Measurements from ENCODE around the gene ADARB2.

The ADARB2 gene

DNA sequence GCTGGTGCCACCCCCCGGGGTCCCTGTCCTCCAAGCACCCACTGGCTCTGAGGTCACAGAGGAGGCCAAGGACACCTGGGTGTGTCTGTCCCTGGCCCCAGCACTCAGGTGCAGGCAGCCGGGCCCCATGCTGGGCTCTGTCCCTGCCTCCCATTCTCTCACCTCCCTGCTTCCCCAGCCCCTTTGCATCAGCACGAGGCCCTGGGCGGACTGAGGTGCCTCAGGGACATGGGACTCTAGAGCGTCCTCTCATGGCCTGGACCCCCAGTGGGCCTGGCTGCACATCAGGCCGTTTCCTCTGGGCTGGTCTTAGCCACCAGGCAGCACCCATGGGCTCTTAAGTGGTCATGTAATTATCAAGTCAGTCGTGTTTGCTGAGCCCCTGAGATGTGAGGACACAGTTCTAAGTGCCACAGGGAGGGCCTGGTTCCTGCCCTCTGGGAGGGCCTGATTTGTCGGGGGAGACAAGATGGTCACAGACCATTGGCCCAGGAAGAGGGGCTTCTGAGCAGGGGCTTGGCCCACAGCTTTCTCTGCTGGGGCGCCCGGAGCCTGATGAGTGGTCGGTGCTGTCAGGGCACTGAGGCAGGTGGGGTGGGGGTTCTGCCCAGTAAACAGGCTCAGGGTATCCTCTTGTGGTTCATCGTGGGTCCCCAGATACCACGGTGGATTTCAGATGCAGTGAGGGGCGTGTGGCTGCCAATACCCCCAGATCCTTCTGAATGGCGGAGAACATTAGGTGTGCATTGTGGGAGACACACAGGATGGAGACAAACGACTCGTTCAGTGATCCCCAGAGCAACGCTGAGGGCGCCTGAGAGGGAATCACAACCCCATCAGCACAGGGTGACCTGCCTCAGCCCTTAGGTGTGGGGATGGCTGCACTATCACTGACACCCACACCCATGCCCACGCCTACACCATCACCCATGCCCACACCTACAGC is 528.7 kb downstream of the ADARB2 start:
- TF ChIP-seq SPI1 (IDR thresholded peaks at IDR 0.05; ENCODE audit: low read depth, low read length) (no peak), TAF1 (IDR thresholded peaks at IDR 0.05; ENCODE audit: low read depth, low read length) (no peak), POU2F2 (IDR thresholded peaks at IDR 0.05; ENCODE audit: low read depth, low read length) (no peak), PAX5 (IDR thresholded peaks at IDR 0.05; ENCODE audit: insufficient read depth, low read length, severe bottlenecking) (no peak), POLR2A (IDR thresholded peaks at IDR 0.05; ENCODE audit: low read depth, low read length) (no peak), POLR2AphosphoS5 (IDR thresholded peaks at IDR 0.05; ENCODE audit: low read depth, low read length) (no peak)
- no peak for DNase-seq (ENCODE audit: insufficient read length, low spot score)
- FAIRE-seq = no peak

GRCh38 chr10:1206601-1207000 is 530.7 kb downstream of the ADARB2 start:
- FAIRE-seq = no peak
- no peak for DNase-seq (ENCODE audit: insufficient read length, low spot score)
- TF ChIP-seq POLR2A (IDR thresholded peaks at IDR 0.05; ENCODE audit: low read depth, low read length) = no peak
- TF ChIP-seq TAF1 (IDR thresholded peaks at IDR 0.05; ENCODE audit: low read depth, low read length) = no peak
- no peak for TF ChIP-seq SPI1 (IDR thresholded peaks at IDR 0.05; ENCODE audit: low read depth, low read length)
- TF ChIP-seq POLR2AphosphoS5 (IDR thresholded peaks at IDR 0.05; ENCODE audit: low read depth, low read length) = no peak
- TF ChIP-seq POU2F2 (IDR thresholded peaks at IDR 0.05; ENCODE audit: low read depth, low read length) = no peak

GRCh38 chr10:1206101-1206500 is 531.2 kb downstream of the ADARB2 start:
- no peak for TF ChIP-seq PAX5 (IDR thresholded peaks at IDR 0.05; ENCODE audit: insufficient read depth, low read length, severe bottlenecking)
- TF ChIP-seq POLR2A (IDR thresholded peaks at IDR 0.05; ENCODE audit: low read depth, low read length) = no peak
- TF ChIP-seq POU2F2 (IDR thresholded peaks at IDR 0.05; ENCODE audit: low read depth, low read length) = no peak
- TF ChIP-seq SPI1 (IDR thresholded peaks at IDR 0.05; ENCODE audit: low read depth, low read length) = no peak
- no peak for TF ChIP-seq POLR2AphosphoS5 (IDR thresholded peaks at IDR 0.05; ENCODE audit: low read depth, low read length)
- TF ChIP-seq TAF1 (IDR thresholded peaks at IDR 0.05; ENCODE audit: low read depth, low read length) = no peak
- DNase-seq (ENCODE audit: insufficient read length, low spot score) (no peak), FAIRE-seq (no peak)

GRCh38 chr10:1205450-1206030 is 531.8 kb downstream of the ADARB2 start:
- no peak for FAIRE-seq
- no peak for DNase-seq (ENCODE audit: insufficient read length, low spot score)
- TF ChIP-seq TAF1 (IDR thresholded peaks at IDR 0.05; ENCODE audit: low read depth, low read length) (no peak), POU2F2 (IDR thresholded peaks at IDR 0.05; ENCODE audit: low read depth, low read length) (no peak), PAX5 (IDR thresholded peaks at IDR 0.05; ENCODE audit: insufficient read depth, low read length, severe bottlenecking) (no peak), SPI1 (IDR thresholded peaks at IDR 0.05; ENCODE audit: low read depth, low read length) (no peak), POLR2AphosphoS5 (IDR thresholded peaks at IDR 0.05; ENCODE audit: low read depth, low read length) (no peak), POLR2A (IDR thresholded peaks at IDR 0.05; ENCODE audit: low read depth, low read length) (no peak)

- FAIRE-seq (no peak), DNase-seq (ENCODE audit: insufficient read length, low spot score) (no peak)
- no peak for TF ChIP-seq POU2F2 (IDR thresholded peaks at IDR 0.05; ENCODE audit: low read depth, low read length)
Observed at GRCh38 chr10:1204434-1205326, 532.6 kb downstream of the ADARB2 start.

- no peak for TF ChIP-seq TAF1 (IDR thresholded peaks at IDR 0.05; ENCODE audit: low read depth, low read length)
- DNase-seq (ENCODE audit: insufficient read length, low spot score) (no peak), FAIRE-seq (no peak)
Observed at GRCh38 chr10:1203704-1204103, 533.6 kb downstream of the ADARB2 start.

GRCh38 chr10:1203216-1203615 is 534.1 kb downstream of the ADARB2 start:
- TF ChIP-seq POLR2AphosphoS5 (IDR thresholded peaks at IDR 0.05; ENCODE audit: low read depth, low read length) (no peak), PAX5 (IDR thresholded peaks at IDR 0.05; ENCODE audit: insufficient read depth, low read length, severe bottlenecking) (no peak), TAF1 (IDR thresholded peaks at IDR 0.05; ENCODE audit: low read depth, low read length) (no peak), SPI1 (IDR thresholded peaks at IDR 0.05; ENCODE audit: low read depth, low read length) (no peak), POLR2A (IDR thresholded peaks at IDR 0.05; ENCODE audit: low read depth, low read length) (no peak), POU2F2 (IDR thresholded peaks at IDR 0.05; ENCODE audit: low read depth, low read length) (no peak)
- FAIRE-seq = no peak
- no peak for DNase-seq (ENCODE audit: insufficient read length, low spot score)

- no peak for TF ChIP-seq POU2F2 (IDR thresholded peaks at IDR 0.05; ENCODE audit: low read depth, low read length)
- no peak for TF ChIP-seq SPI1 (IDR thresholded peaks at IDR 0.05; ENCODE audit: low read depth, low read length)
- no peak for TF ChIP-seq POLR2A (IDR thresholded peaks at IDR 0.05; ENCODE audit: low read depth, low read length)
- no peak for TF ChIP-seq TAF1 (IDR thresholded peaks at IDR 0.05; ENCODE audit: low read depth, low read length)
- no peak for TF ChIP-seq PAX5 (IDR thresholded peaks at IDR 0.05; ENCODE audit: insufficient read depth, low read length, severe bottlenecking)
- TF ChIP-seq POLR2AphosphoS5 (IDR thresholded peaks at IDR 0.05; ENCODE audit: low read depth, low read length) = no peak
- DNase-seq (ENCODE audit: insufficient read length, low spot score) = no peak
- no peak for FAIRE-seq
Observed at GRCh38 chr10:1202343-1202742, 535.0 kb downstream of the ADARB2 start.
